ENCODE results near the gene MUSTN1.

MUSTN1 gene

GRCh38 chr3:52798978-52799476 lies 35.8 kb downstream of the MUSTN1 start:
- peak; percentile 21 for DNase-seq

- no peak for DNase-seq
Observed at GRCh38 chr3:52798376-52798977, 36.3 kb downstream of the MUSTN1 start.

- no peak for DNase-seq
Observed at GRCh38 chr3:52796411-52796810, 38.4 kb downstream of the MUSTN1 start.

- DNase-seq, result no peak
Observed at GRCh38 chr3:52795298-52795900, 39.4 kb downstream of the MUSTN1 start.

- no peak for DNase-seq
Observed at GRCh38 chr3:52794612-52795099, 40.2 kb downstream of the MUSTN1 start, which contains the start of gene ITIH3. ITIH3 (plus strand) TSS chr3:52794796; CDS start chr3:52794804, 8 bp downstream.

GRCh38 chr3:52793702-52794611 lies 40.9 kb downstream of the MUSTN1 start:
- no peak for DNase-seq

GRCh38 chr3:52792961-52793695 lies 41.7 kb downstream of the MUSTN1 start:
- peak; percentile 50 for DNase-seq

GRCh38 chr3:52792413-52792812 lies 42.4 kb downstream of the MUSTN1 start:
- DNase-seq, result no peak

GRCh38 chr3:52791928-52792327 lies 42.9 kb downstream of the MUSTN1 start:
- no peak for DNase-seq

- DNase-seq, result no peak
Observed at GRCh38 chr3:52791366-52791765, 43.5 kb downstream of the MUSTN1 start.

GRCh38 chr3:52790741-52791140 lies 44.1 kb downstream of the MUSTN1 start:
- no peak for DNase-seq

GRCh38 chr3:52790337-52790736 lies 44.5 kb downstream of the MUSTN1 start:
- no peak for DNase-seq

- no peak for DNase-seq
Observed at GRCh38 chr3:52789746-52790040, 45.1 kb downstream of the MUSTN1 start.

- DNase-seq, result no peak
Observed at GRCh38 chr3:52788890-52789745, 45.7 kb downstream of the MUSTN1 start.

GRCh38 chr3:52787672-52788625 lies 46.9 kb downstream of the MUSTN1 start:
- DNase-seq, result no peak

GRCh38 chr3:52787246-52787645 lies 47.6 kb downstream of the MUSTN1 start:
- DNase-seq, result no peak

- DNase-seq, result no peak
Observed at GRCh38 chr3:52786330-52787215, 48.2 kb downstream of the MUSTN1 start.

GRCh38 chr3:52784931-52785590 lies 49.8 kb downstream of the MUSTN1 start:
- DNase-seq, result no peak

- no peak for DNase-seq
Observed at GRCh38 chr3:52784021-52784621, 50.7 kb downstream of the MUSTN1 start.

Data from NCI-H69 (cell line).